Smooth muscle cell (in vitro differentiated cells): ENCODE data around the gene NDRG3. TPM values are rescaled to one million over a fixed set of nuclear protein-coding genes. Genes with fewer than 3 reads are reported as not detected.

ENCODE experiments used
- DNase-seq: peaks from one replicate; lab custom pipeline; 2025; ENCODE audit not compliant: unreplicated experiment; lab: John Stamatoyannopoulos, UW
- H2AFZ ChIP-seq: fragments of 200-600 bp; sonication (generic); 2 replicates; pipeline ENCODE4 v1.6.0; 2016; ENCODE audit warnings: antibody characterized with exemption, low read depth, mild to moderate bottlenecking
- H3F3A ChIP-seq: fragments of 200-600 bp; sonication (generic); 2 replicates; pipeline ENCODE4 v1.6.0; 2017; ENCODE audit warnings: antibody characterized with exemption, low read depth
- H3K27ac ChIP-seq: fragments of 200-600 bp; sonication (generic); 2 replicates; pipeline ENCODE4 v1.5.1; 2016; ENCODE audit warnings: low read depth, mild to moderate bottlenecking
- H3K27me3 ChIP-seq: fragments of 200-600 bp; sonication (generic); 2 replicates; pipeline ENCODE4 v1.6.1; 2016; ENCODE audit warnings: low read depth, mild to moderate bottlenecking
- H3K36me3 ChIP-seq: fragments of 200-600 bp; sonication (generic); 2 replicates; pipeline ENCODE4 v1.5.1; 2016; ENCODE audit warnings: low read depth
- H3K4me1 ChIP-seq: fragments of 200-600 bp; sonication (generic); 2 replicates; pipeline ENCODE4 v1.5.1; 2016; ENCODE audit warnings: low read depth
- H3K4me2 ChIP-seq: fragments of 200-600 bp; sonication (generic); 2 replicates; pipeline ENCODE4 v1.6.0; 2016; ENCODE audit warnings: mild to moderate bottlenecking
- H3K4me3 ChIP-seq: fragments of 200-600 bp; sonication (generic); 2 replicates; pipeline ENCODE4 v1.5.1; 2016; ENCODE audit warnings: mild to moderate bottlenecking
- H3K79me2 ChIP-seq: fragments of 200-600 bp; sonication (generic); 2 replicates; pipeline ENCODE4 v1.6.0; 2016; ENCODE audit warnings: low read depth, mild to moderate bottlenecking
- H3K9ac ChIP-seq: fragments of 200-600 bp; sonication (generic); 2 replicates; pipeline ENCODE4 v1.6.0; 2016; ENCODE audit warnings: low read depth
- H3K9me3 ChIP-seq: fragments of 200-600 bp; sonication (generic); replicated peaks from 2 replicates; pipeline ENCODE4 v1.5.1; 2016; ENCODE audit warnings: low read depth
- H4K20me1 ChIP-seq: fragments of 200-600 bp; sonication (generic); 2 replicates; pipeline ENCODE4 v1.6.0; 2016; ENCODE audit warnings: low read depth
- WGBS: methylation state at CpG from one replicate; pipeline ENCODE4 v1.1.7; 2016; ENCODE audit warnings: low lambda C conversion rate; 5-methylcytosine and 5-hydroxymethylcytosine counted together
- polyA plus RNA-seq: library from polyadenylated mRNA; unstranded; fragments of >200 nt; fragmentation: Nextera tagmentation; extraction: Ambion mirVana; gene quantifications from 2 replicates; pipeline ENCODE4 v1.2.1, GENCODE V29; 2016
- total RNA-seq: library from RNA; depleted of rRNA; stranded (reverse); fragments of >200 nt; gene quantifications from 2 replicates; pipeline ENCODE4 v1.2.3, GENCODE V29; 2014
- TF ChIP-seq, protein P1 (sequence below): fragments of 200-600 bp; sonication (generic); IDR thresholded peaks from 2 replicates; pipeline ENCODE4 v1.5.1; 2017; ENCODE audit warnings: borderline replicate concordance, mild to moderate bottlenecking, antibody characterized with exemption; ENCODE audit not compliant: insufficient read depth, poor library complexity, severe bottlenecking

The NDRG3 gene
- total and polyA plus RNA-seq, 2 experiments from 2014 or later, result 13.4 to 14.6 TPM

DNA sequence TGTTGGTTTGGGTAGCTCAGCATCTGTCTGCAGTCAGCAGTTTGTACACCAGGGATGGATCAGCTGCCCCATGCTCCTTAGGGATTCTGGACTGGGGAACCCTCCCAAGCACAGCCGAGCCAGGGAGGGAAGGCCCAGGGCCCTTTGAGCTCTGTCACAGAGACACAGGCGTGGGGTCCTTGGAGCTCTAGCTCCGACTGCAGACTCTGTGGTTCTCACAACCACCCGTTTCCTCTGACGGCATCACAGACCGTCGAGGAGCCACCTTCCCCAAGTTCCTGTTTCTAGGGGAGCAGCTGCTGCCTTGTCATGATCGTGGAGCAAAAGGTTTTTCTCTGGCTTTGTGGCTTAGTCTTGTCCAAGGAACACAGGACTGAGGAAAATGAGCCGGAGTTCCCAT, 99.9 kb downstream of the NDRG3 start, which contains the start of gene SLA2:
Gene SLA2 (minus strand): TSS at position 199 of the 400 bp plus-strand sequence. CDS start 4,861 bp downstream, outside the sequence.
- Histone ChIP-seq H3K27me3 (no peaks in the 10 kb centered on the region), H3K27ac (no peak within 1 kb of the TSS), H2AFZ (no peak within 1 kb of the TSS), H4K20me1 (no peaks in the 10 kb centered on the region), H3K9ac (no peak within 1 kb of the TSS), H3K9me3 (no peaks in the 10 kb centered on the region), H3F3A (no peaks in the 10 kb centered on the region), H3K4me3 (no peak within 1 kb of the TSS), H3K4me2 (no peak within 1 kb of the TSS), H3K79me2 (no peaks in the 10 kb centered on the region), H3K36me3 (no peaks in the 10 kb centered on the region), H3K4me1 (peaks cover 11% of the 10 kb centered on the region)
- DNase-seq, result no peak
- 84% methylated on average over 9 of the region's 9 CpGs for WGBS
- TF ChIP-seq, protein P1, sequence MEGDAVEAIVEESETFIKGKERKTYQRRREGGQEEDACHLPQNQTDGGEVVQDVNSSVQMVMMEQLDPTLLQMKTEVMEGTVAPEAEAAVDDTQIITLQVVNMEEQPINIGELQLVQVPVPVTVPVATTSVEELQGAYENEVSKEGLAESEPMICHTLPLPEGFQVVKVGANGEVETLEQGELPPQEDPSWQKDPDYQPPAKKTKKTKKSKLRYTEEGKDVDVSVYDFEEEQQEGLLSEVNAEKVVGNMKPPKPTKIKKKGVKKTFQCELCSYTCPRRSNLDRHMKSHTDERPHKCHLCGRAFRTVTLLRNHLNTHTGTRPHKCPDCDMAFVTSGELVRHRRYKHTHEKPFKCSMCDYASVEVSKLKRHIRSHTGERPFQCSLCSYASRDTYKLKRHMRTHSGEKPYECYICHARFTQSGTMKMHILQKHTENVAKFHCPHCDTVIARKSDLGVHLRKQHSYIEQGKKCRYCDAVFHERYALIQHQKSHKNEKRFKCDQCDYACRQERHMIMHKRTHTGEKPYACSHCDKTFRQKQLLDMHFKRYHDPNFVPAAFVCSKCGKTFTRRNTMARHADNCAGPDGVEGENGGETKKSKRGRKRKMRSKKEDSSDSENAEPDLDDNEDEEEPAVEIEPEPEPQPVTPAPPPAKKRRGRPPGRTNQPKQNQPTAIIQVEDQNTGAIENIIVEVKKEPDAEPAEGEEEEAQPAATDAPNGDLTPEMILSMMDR, result no peak

DNA sequence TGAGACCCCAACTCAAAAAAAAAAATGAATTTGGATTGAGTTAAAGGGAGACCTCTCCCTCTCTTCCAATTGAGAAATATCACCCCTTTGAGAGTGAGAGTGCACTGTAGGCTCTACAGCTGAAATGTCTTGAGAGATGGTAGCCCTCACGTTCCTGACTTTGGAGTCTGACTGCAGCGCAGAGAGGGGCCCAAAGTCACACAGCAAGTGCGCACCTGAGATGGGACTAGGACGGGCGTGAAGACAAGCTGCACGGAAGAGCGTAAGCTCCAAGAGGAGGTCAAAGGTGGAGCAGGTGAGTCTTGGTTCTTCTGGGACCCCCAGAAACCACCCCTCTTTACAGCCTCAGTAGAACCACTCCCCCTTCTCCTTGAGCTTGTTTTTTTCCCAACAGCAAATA, 100.5 kb downstream of the NDRG3 start:
- WGBS, result 87% methylated on average over 7 of the region's 7 CpGs
- DNase-seq, result no peak
- TF ChIP-seq, protein P1, result no peak
- H4K20me1 ChIP-seq, result no peaks in the 10 kb centered on the region
- H3F3A ChIP-seq, result no peaks in the 10 kb centered on the region
- H3K27me3 ChIP-seq, result no peaks in the 10 kb centered on the region
- H3K9me3 ChIP-seq, result no peaks in the 10 kb centered on the region
- no peak overlapping the region for H3K27ac ChIP-seq
- no peak overlapping the region for H3K9ac ChIP-seq
- H3K4me2 ChIP-seq, result no peak overlapping the region
- H3K4me1 ChIP-seq, result peaks cover 11% of the 10 kb centered on the region
- H3K36me3 ChIP-seq, result no peaks in the 10 kb centered on the region
- no peaks in the 10 kb centered on the region for H3K79me2 ChIP-seq
- no peak overlapping the region for H3K4me3 ChIP-seq
- H2AFZ ChIP-seq, result no peak overlapping the region

DNA sequence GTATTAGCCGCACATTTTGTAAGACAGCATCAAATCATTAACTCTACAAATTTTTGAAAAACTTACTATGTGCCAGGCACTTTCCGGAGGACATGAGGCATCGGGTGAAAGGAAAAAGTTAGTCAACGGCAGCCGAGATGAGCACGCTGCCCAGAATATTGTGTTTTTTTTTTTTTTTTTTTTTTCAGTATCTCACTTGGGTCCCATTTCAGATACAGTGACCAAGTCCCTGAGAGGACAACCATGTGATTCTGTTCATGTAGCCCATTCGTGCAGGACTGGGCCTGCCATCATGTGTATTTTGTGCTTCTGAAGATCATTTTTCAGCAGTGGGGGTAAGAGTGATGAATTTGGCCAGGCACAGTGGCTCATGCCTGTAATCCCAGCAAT, 101.2 kb downstream of the NDRG3 start:
- no peak for DNase-seq
- H3K27me3 ChIP-seq, result no peaks in the 10 kb centered on the region
- 91% methylated on average over 7 of the region's 7 CpGs for WGBS
- H3K27ac ChIP-seq, result no peak overlapping the region
- H4K20me1 ChIP-seq, result no peaks in the 10 kb centered on the region
- H3K9ac ChIP-seq, result no peak overlapping the region
- peaks cover 11% of the 10 kb centered on the region for H3K4me1 ChIP-seq
- no peaks in the 10 kb centered on the region for H3F3A ChIP-seq
- H2AFZ ChIP-seq, result no peak overlapping the region
- no peaks in the 10 kb centered on the region for H3K9me3 ChIP-seq
- H3K4me3 ChIP-seq, result no peak overlapping the region
- no peaks in the 10 kb centered on the region for H3K79me2 ChIP-seq
- H3K4me2 ChIP-seq, result no peak overlapping the region
- TF ChIP-seq, protein P1, result no peak
- no peaks in the 10 kb centered on the region for H3K36me3 ChIP-seq

DNA sequence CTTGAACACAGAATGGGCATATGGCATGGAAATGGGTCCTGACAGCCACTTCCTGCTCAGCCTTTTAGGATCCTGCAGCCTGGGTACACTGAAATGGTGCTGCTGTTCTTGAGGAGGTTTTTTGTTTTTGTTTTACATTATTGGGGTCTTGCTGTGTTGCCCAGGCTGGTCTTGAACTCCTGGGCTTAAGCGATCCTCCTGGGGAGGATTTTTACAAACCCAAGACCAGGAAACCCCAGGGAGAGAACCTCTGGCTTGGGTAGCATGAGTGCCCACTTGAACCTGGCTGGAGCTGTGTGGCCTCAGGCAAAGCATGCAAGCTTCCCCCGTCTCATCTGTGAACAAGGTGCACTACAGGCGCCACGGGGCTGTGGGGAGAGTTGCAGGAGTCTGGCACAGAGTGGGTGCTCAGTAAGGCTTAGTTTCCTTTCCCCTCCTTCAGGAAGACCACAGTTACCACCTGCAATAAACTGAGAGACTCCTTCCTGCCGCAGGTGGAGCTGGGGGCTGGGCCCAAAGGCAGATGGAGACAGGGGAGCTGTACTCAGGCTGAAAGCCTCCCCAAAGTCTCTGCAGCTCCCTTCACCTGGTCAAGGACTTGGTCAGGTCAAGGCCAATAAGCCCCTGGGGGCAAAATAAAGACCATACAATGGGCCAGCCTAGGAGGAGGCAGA, 101.7 kb downstream of the NDRG3 start:
- H2AFZ ChIP-seq, result no peak overlapping the region
- H3F3A ChIP-seq, result no peaks in the 10 kb centered on the region
- 82% methylated on average over 5 of the region's 5 CpGs for WGBS
- H3K27me3 ChIP-seq, result no peaks in the 10 kb centered on the region
- no peaks in the 10 kb centered on the region for H4K20me1 ChIP-seq
- H3K27ac ChIP-seq, result no peak overlapping the region
- TF ChIP-seq, protein P1, result no peak
- no peaks in the 10 kb centered on the region for H3K79me2 ChIP-seq
- H3K4me2 ChIP-seq, result no peak overlapping the region
- H3K4me1 ChIP-seq, result peaks cover 11% of the 10 kb centered on the region
- H3K9me3 ChIP-seq, result no peaks in the 10 kb centered on the region
- H3K36me3 ChIP-seq, result no peaks in the 10 kb centered on the region
- no peak for DNase-seq
- no peak overlapping the region for H3K9ac ChIP-seq
- H3K4me3 ChIP-seq, result no peak overlapping the region
